GM23248 (cell line): Measurements from ENCODE around the gene PIP5K1B.

ENCODE experiments used
- EZH2 ChIP-seq: fragments of 200-600 bp; sonication (generic); IDR thresholded peaks from 2 replicates; pipeline ENCODE4 v1.6.1; 2018; ENCODE audit warnings: antibody characterized with exemption, mild to moderate bottlenecking; ENCODE audit not compliant: insufficient read depth, poor library complexity, severe bottlenecking
- EZH2phosphoT487 ChIP-seq: fragments of 200-600 bp; sonication (generic); IDR thresholded peaks from 2 replicates; pipeline ENCODE4 v1.6.1; 2018; ENCODE audit warnings: antibody characterized with exemption, moderate library complexity, mild to moderate bottlenecking, low read depth; ENCODE audit not compliant: insufficient read depth

- no peak for TF ChIP-seq EZH2
- no peak for TF ChIP-seq EZH2phosphoT487
Observed at GRCh38 chr9:68844631-68845612, 139.9 kb downstream of the PIP5K1B start.
